HEK293T (cell line): Measurements from ENCODE around the gene MKKS.

Experiments used
- BHLHE40 ChIP-seq: fragments of 450-650 bp; IDR thresholded peaks from 2 replicates; pipeline ENCODE4 v1.6.1; 2016; ENCODE audit warnings: mild to moderate bottlenecking, moderate library complexity, borderline replicate concordance
- CTBP1 ChIP-seq: fragments of 450-650 bp; IDR thresholded peaks from 2 replicates; pipeline ENCODE4 v1.6.1; 2016; ENCODE audit warnings: borderline replicate concordance
- FOXM1 ChIP-seq: fragments of 450-650 bp; IDR thresholded peaks from 2 replicates; pipeline ENCODE4 v1.6.1; 2017; ENCODE audit warnings: mild to moderate bottlenecking, borderline replicate concordance
- LEF1 ChIP-seq: fragments of 450-650 bp; IDR thresholded peaks from 2 replicates; pipeline ENCODE4 v1.6.1; 2017; ENCODE audit warnings: mild to moderate bottlenecking, borderline replicate concordance
- PKNOX1 ChIP-seq: fragments of 450-650 bp; IDR thresholded peaks from 2 replicates; pipeline ENCODE4 v1.6.1; 2016
- SP1 ChIP-seq: fragments of 450-650 bp; IDR thresholded peaks from 2 replicates; pipeline ENCODE4 v1.6.1; 2017

GRCh38 chr20:10381477-10381876, 52.5 kb downstream of the MKKS start:
- TF ChIP-seq FOXM1 (no peak), CTBP1 (no peak), PKNOX1 (no peak), LEF1 (no peak), SP1 (no peak), BHLHE40 (no peak)
